ENCODE data around the gene DRGX.

The DRGX gene

GRCh38 chr10:49335364-49335972 lies 60.4 kb downstream of the DRGX start:
- DNase-seq (ENCODE audit: low read depth) = no peak

- DNase-seq (ENCODE audit: low read depth) = no peak
Observed at GRCh38 chr10:49334964-49335363, 60.9 kb downstream of the DRGX start.

- no peak for DNase-seq (ENCODE audit: low read depth)
Observed at GRCh38 chr10:49333192-49333591, 62.7 kb downstream of the DRGX start.

GRCh38 chr10:49332768-49333167 lies 63.1 kb downstream of the DRGX start:
- no peak for DNase-seq (ENCODE audit: low read depth)

- DNase-seq (ENCODE audit: low read depth) = no peak
Observed at GRCh38 chr10:49332333-49332732, 63.6 kb downstream of the DRGX start.

GRCh38 chr10:49331431-49331830 lies 64.5 kb downstream of the DRGX start:
- DNase-seq (ENCODE audit: low read depth) = no peak

- no peak for DNase-seq (ENCODE audit: low read depth)
Observed at GRCh38 chr10:49330127-49330665, 65.7 kb downstream of the DRGX start.

- DNase-seq (ENCODE audit: low read depth) = no peak
Observed at GRCh38 chr10:49329146-49329505, 66.8 kb downstream of the DRGX start.

- DNase-seq (ENCODE audit: low read depth) = no peak
Observed at GRCh38 chr10:49328401-49329145, 67.3 kb downstream of the DRGX start.

GRCh38 chr10:49327036-49327813 lies 68.7 kb downstream of the DRGX start:
- no peak for DNase-seq (ENCODE audit: low read depth)

GRCh38 chr10:49325916-49326783 lies 69.7 kb downstream of the DRGX start:
- DNase-seq (ENCODE audit: low read depth) = no peak

GRCh38 chr10:49325131-49325915 lies 70.6 kb downstream of the DRGX start:
- DNase-seq (ENCODE audit: low read depth) = no peak

GRCh38 chr10:49324711-49325110 lies 71.2 kb downstream of the DRGX start:
- no peak for DNase-seq (ENCODE audit: low read depth)

- no peak for DNase-seq (ENCODE audit: low read depth)
Observed at GRCh38 chr10:49323896-49324270, 72.0 kb downstream of the DRGX start.

- no peak for DNase-seq (ENCODE audit: low read depth)
Observed at GRCh38 chr10:49323171-49323895, 72.6 kb downstream of the DRGX start.

- DNase-seq (ENCODE audit: low read depth) = no peak
Observed at GRCh38 chr10:49322371-49323170, 73.3 kb downstream of the DRGX start.

GRCh38 chr10:49321021-49321420 lies 74.9 kb downstream of the DRGX start:
- no peak for DNase-seq (ENCODE audit: low read depth)

- no peak for DNase-seq (ENCODE audit: low read depth)
Observed at GRCh38 chr10:49320191-49320590, 75.7 kb downstream of the DRGX start.

- DNase-seq (ENCODE audit: low read depth) = no peak
Observed at GRCh38 chr10:49319206-49319605, 76.7 kb downstream of the DRGX start.

GRCh38 chr10:49318755-49319154 lies 77.1 kb downstream of the DRGX start:
- DNase-seq (ENCODE audit: low read depth) = no peak
